MM.1S (cell line): ENCODE results near the gene GLYATL3.

ENCODE experiments used
- DNase-seq: peaks from one replicate; pipeline ENCODE4 v3.0.0-alpha.2; 2015
- H2AFZ ChIP-seq: fragments of 300-600 bp; sonication (generic); 2 replicates; pipeline ENCODE4 v1.6.0; 2016; ENCODE audit warnings: antibody characterized with exemption, low read length
- H3F3A ChIP-seq: fragments of 300-600 bp; sonication (generic); 2 replicates; pipeline ENCODE4 v1.6.1; 2016; ENCODE audit warnings: mild to moderate bottlenecking, antibody characterized with exemption, low read length, moderate library complexity, mixed read lengths; ENCODE audit not compliant: insufficient read depth
- H3K27ac ChIP-seq: fragments of 300-600 bp; sonication (generic); 2 replicates; pipeline ENCODE4 v1.5.1; 2016; ENCODE audit warnings: mild to moderate bottlenecking, low read length
- H3K27me3 ChIP-seq: fragments of 300-600 bp; sonication (generic); replicated peaks from 2 replicates; pipeline ENCODE4 v1.6.0; 2016; ENCODE audit warnings: low read length; ENCODE audit not compliant: insufficient read depth
- H3K36me3 ChIP-seq: fragments of 300-600 bp; sonication (generic); replicated peaks from 2 replicates; pipeline ENCODE4 v1.6.1; 2016; ENCODE audit warnings: mild to moderate bottlenecking, low read length, mixed read lengths; ENCODE audit not compliant: insufficient read depth
- H3K4me1 ChIP-seq: fragments of 300-600 bp; sonication (generic); 2 replicates; pipeline ENCODE4 v1.6.1; 2016; ENCODE audit warnings: low read length, mixed read lengths
- H3K4me2 ChIP-seq: fragments of 300-600 bp; sonication (generic); 2 replicates; pipeline ENCODE4 v1.6.0; 2016; ENCODE audit warnings: low read depth, low read length
- H3K4me3 ChIP-seq: fragments of 300-600 bp; sonication (generic); 2 replicates; pipeline ENCODE4 v1.5.1; 2016; ENCODE audit warnings: low read length, mixed read lengths
- H3K79me2 ChIP-seq: fragments of 300-600 bp; sonication (generic); 2 replicates; pipeline ENCODE4 v1.6.1; 2016; ENCODE audit warnings: mixed run types, low read length, mixed read lengths
- H3K9ac ChIP-seq: fragments of 300-600 bp; sonication (generic); 2 replicates; pipeline ENCODE4 v1.6.1; 2016; ENCODE audit warnings: low read length, mixed read lengths
- H3K9me2 ChIP-seq: fragments of 300-600 bp; sonication (generic); replicated peaks from 2 replicates; pipeline ENCODE4 v1.6.1; 2016; ENCODE audit warnings: mild to moderate bottlenecking, low read length, mixed read lengths; ENCODE audit not compliant: insufficient read depth
- H3K9me3 ChIP-seq: fragments of 300-600 bp; sonication (generic); replicated peaks from 2 replicates; pipeline ENCODE4 v1.6.1; 2016; ENCODE audit warnings: mild to moderate bottlenecking, low read length, mixed read lengths; ENCODE audit not compliant: insufficient read depth
- H4K20me1 ChIP-seq: fragments of 300-600 bp; sonication (generic); 2 replicates; pipeline ENCODE4 v1.6.1; 2016; ENCODE audit warnings: mild to moderate bottlenecking, low read length, moderate library complexity, mixed read lengths; ENCODE audit not compliant: insufficient read depth
- EZH2 ChIP-seq: fragments of 300-600 bp; sonication (generic); optimal IDR thresholded peaks from 2 replicates; pipeline ENCODE3; 2017; ENCODE audit warnings: low read depth, mild to moderate bottlenecking, antibody characterized with exemption, low read length, mixed read lengths
- EZH2phosphoT487 ChIP-seq: fragments of 300-600 bp; sonication (generic); IDR thresholded peaks from 2 replicates; pipeline ENCODE4 v1.6.1; 2018; ENCODE audit warnings: antibody characterized with exemption, low read length
- TF ChIP-seq, protein P1 (sequence below): fragments of 300-600 bp; sonication (generic); IDR thresholded peaks from 2 replicates; pipeline ENCODE4 v1.5.1; 2016; ENCODE audit warnings: antibody characterized with exemption, low read length, mixed read lengths

Gene GLYATL3

DNA sequence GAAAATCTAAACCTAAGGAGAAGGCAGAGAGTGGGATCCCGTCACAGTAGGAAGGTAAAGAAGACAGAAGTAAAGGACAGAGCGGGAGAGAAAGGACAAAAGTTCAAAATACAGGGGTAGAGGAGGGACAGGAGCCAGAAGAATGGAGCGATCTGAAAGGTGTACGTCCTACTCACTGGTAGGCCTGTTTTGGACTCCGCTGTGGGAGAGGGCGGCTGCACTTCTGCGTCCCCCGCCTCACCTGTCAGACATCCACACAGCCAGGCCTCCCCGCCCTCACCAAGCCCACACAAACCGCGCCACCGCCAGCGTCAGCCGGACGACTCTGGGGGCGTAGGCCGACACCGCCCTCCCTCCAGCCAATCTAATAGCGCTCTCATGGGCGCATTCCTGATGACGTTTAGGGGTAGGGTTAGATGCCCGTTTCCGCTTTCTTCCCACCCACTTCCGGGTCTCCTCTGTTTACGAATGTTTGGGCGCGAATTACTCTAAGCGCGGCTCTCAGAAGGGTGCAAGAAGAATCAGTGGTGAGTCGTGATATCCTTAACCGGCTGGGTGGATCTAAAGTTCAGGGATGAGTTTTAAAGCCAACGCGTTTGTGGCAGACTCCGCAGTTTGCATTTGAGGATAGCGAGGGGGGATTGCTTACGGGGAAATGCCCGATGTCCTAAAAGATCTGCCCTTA, 36.7 kb upstream of the GLYATL3 start, which contains the start of the genes CENPQ and MMUT:
Gene CENPQ, plus strand, starts transcription at position 444 of the 685 bp plus-strand sequence. CDS start 6,807 bp downstream, outside the sequence.
Gene MMUT, minus strand, starts transcription at position 327 of the 685 bp plus-strand sequence. CDS start 3,787 bp downstream, outside the sequence.
- Histone ChIP-seq H3K4me2 (peak within 1 kb of the TSS; percentile 91), H3K4me1 (peaks cover 10% of the 10 kb centered on the region), H3K9ac (peak within 1 kb of the TSS; percentile 94), H3K79me2 (peaks cover 93% of the 10 kb centered on the region), H3K9me3 (no peaks in the 10 kb centered on the region), H3K27ac (peak within 1 kb of the TSS; percentile 87), H2AFZ (peak within 1 kb of the TSS; percentile 77), H3K9me2 (no peaks in the 10 kb centered on the region), H4K20me1 (no peaks in the 10 kb centered on the region), H3K4me3 (peak within 1 kb of the TSS; percentile 95), H3K27me3 (no peaks in the 10 kb centered on the region), H3F3A (peaks cover 4% of the 10 kb centered on the region; the same call in 1 of the 2 replicates), H3K36me3 (no peaks in the 10 kb centered on the region)
- TF ChIP-seq EZH2phosphoT487: no peak
- no peak for TF ChIP-seq EZH2
- TF ChIP-seq, protein P1, sequence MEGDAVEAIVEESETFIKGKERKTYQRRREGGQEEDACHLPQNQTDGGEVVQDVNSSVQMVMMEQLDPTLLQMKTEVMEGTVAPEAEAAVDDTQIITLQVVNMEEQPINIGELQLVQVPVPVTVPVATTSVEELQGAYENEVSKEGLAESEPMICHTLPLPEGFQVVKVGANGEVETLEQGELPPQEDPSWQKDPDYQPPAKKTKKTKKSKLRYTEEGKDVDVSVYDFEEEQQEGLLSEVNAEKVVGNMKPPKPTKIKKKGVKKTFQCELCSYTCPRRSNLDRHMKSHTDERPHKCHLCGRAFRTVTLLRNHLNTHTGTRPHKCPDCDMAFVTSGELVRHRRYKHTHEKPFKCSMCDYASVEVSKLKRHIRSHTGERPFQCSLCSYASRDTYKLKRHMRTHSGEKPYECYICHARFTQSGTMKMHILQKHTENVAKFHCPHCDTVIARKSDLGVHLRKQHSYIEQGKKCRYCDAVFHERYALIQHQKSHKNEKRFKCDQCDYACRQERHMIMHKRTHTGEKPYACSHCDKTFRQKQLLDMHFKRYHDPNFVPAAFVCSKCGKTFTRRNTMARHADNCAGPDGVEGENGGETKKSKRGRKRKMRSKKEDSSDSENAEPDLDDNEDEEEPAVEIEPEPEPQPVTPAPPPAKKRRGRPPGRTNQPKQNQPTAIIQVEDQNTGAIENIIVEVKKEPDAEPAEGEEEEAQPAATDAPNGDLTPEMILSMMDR: no peak
- peak; percentile 96 for DNase-seq

DNA sequence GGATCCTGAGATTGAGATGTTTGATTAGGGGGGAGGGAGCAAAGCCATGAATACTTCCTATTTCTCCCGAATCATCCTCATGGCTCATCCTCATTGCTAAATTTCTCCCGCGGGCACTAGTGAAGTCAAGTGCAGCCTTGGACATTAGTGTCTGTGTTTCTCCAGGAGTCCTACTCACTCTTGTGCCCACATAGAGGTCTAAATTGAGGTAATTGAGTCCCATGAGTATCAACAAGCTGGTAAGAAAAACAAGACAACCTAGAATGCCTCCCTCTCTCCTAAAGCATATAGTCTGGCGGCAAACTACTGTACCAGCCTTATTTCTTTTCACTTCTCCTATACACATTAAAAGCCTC, 36.1 kb upstream of the GLYATL3 start:
- Histone ChIP-seq H3K9me2 (no peaks in the 10 kb centered on the region), H3K27ac (peak overlapping the region; percentile 87; the same call in 1 of the 2 replicates), H3K9me3 (no peaks in the 10 kb centered on the region), H3K4me1 (peaks cover 10% of the 10 kb centered on the region), H3K4me2 (peak overlapping the region; percentile 68), H3K79me2 (peaks cover 97% of the 10 kb centered on the region), H2AFZ (peak overlapping the region; percentile 76), H3K36me3 (no peaks in the 10 kb centered on the region), H3K4me3 (peak overlapping the region; percentile 95), H3K9ac (peak overlapping the region; percentile 94), H3F3A (peaks cover 4% of the 10 kb centered on the region; the same call in 1 of the 2 replicates), H4K20me1 (no peaks in the 10 kb centered on the region), H3K27me3 (no peaks in the 10 kb centered on the region)
- DNase-seq: no peak
- TF ChIP-seq, protein P1: no peak
- TF ChIP-seq EZH2 (no peak), EZH2phosphoT487 (no peak)

DNA sequence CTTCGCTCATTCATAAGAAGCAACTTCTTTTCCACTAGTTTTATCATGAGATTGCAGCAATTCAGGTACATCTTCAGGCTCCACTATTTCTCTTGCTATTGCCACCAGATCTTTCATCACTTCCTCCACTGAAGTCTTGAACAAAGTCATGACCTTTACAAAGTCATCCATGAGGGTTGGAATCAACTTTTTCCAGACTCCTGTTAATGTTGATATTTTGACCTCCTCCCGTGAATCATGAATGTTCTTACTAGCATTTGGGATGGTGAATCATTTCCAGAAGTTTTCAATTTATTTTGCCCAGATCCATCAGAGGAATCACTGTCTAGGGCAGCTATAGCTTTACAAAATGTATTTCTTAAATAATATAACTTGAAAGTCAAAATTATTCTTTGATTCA, 35.0 kb upstream of the GLYATL3 start:
- H3K4me3 ChIP-seq: peak overlapping the region; percentile 95; the same call in 1 of the 2 replicates
- H3K4me2 ChIP-seq: peak overlapping the region; percentile 68; the same call in 1 of the 2 replicates
- no peak overlapping the region for H3K9ac ChIP-seq
- no peak for DNase-seq
- no peaks in the 10 kb centered on the region for H3K36me3 ChIP-seq
- H3K79me2 ChIP-seq: peaks cover 97% of the 10 kb centered on the region
- peaks cover 4% of the 10 kb centered on the region; the same call in 1 of the 2 replicates for H3F3A ChIP-seq
- H3K4me1 ChIP-seq: peaks cover 10% of the 10 kb centered on the region
- H4K20me1 ChIP-seq: no peaks in the 10 kb centered on the region
- H3K9me2 ChIP-seq: no peaks in the 10 kb centered on the region
- no peak overlapping the region for H3K27ac ChIP-seq
- TF ChIP-seq EZH2phosphoT487 (no peak), EZH2 (no peak)
- TF ChIP-seq, protein P1: no peak
- no peaks in the 10 kb centered on the region for H3K27me3 ChIP-seq
- H2AFZ ChIP-seq: no peak overlapping the region
- H3K9me3 ChIP-seq: no peaks in the 10 kb centered on the region
